ENCODE measurements around the gene PTGER4. TPM values are rescaled to one million over a fixed set of nuclear protein-coding genes. Genes with fewer than 3 reads are reported as not detected.

The PTGER4 gene
- total and polyA plus RNA-seq, 2 of the 8 experiments (the other 6 are each of a cell fraction or from before 2014, with no cell fraction given), result 0.76 to 1.2 TPM

GRCh38 chr5:40672425-40672824, 7.3 kb upstream of the PTGER4 start:
- Histone ChIP-seq H3K23me2 (ENCODE audit: low read depth, low read length) (no peaks in the 10 kb centered on the region), H3K4me1 (replicated peaks in 1 of 4; ENCODE audit: control insufficient read depth in 3 of 4, insufficient read depth in 4 of 4, low read length in 3 of 4) (peaks cover 0 to 7% (median 2%) of the 10 kb centered on the region in 4 experiments; a peak in 4 of 7 replicates), H3K36me3 (ENCODE audit: control insufficient read depth in 2 of 4, insufficient read depth in 4 of 4, low read length in 3 of 4) (no peaks in the 10 kb centered on the region), H4K91ac (replicated peaks; ENCODE audit: insufficient read length, low read length) (no peak overlapping the region), H4K8ac (ENCODE audit: extremely low read depth, insufficient read depth, low read length) (no peak overlapping the region), H4K5ac (ENCODE audit: insufficient read length, low read depth, low read length) (no peak overlapping the region), H3K4ac (replicated peaks; ENCODE audit: insufficient read length, low read depth, low read length) (no peak overlapping the region), H2BK5ac (ENCODE audit: low read depth, low read length) (no peak overlapping the region), H3K23ac (ENCODE audit: insufficient read length) (no peak overlapping the region), H3K9ac (replicated peaks in 1 of 4; ENCODE audit: extremely low read depth in 1 of 4, low read depth in 3 of 4, low read length in 3 of 4) (no peak overlapping the region), H3K27ac (ENCODE audit: low read depth, low read length) (no peak overlapping the region), H3K18ac (ENCODE audit: extremely low read depth, low read length) (no peak overlapping the region), H3K27me3 (replicated peaks in 1 of 4; ENCODE audit: control insufficient read depth in 3 of 4, extremely low read depth in 1 of 4, insufficient read depth in 3 of 4, low read length in 3 of 4) (peaks cover 0 to 1% (median 0%) of the 10 kb centered on the region in 4 experiments; a peak in 1 of 7 replicates), H3K4me2 (ENCODE audit: insufficient read depth in 1 of 2, low read depth in 2 of 2, low read length in 2 of 2) (no peak overlapping the region), H3K79me1 (ENCODE audit: low read depth, low read length) (no peaks in the 10 kb centered on the region), H2BK120ac (replicated peaks; ENCODE audit: low read depth, low read length) (no peak overlapping the region), H2BK12ac (ENCODE audit: low read depth, low read length) (no peak overlapping the region), H2BK15ac (ENCODE audit: low read length) (no peak overlapping the region), H2AK5ac (ENCODE audit: low read depth, low read length) (no peak overlapping the region), H2AFZ (ENCODE audit: low read length) (no peak overlapping the region), H3K14ac (ENCODE audit: insufficient read length) (no peak overlapping the region), H3K4me3 (ENCODE audit: extremely low read depth in 1 of 4, insufficient read depth in 2 of 4, low read depth in 3 of 4, low read length in 4 of 4) (no peak overlapping the region), H2BK20ac (ENCODE audit: low read length) (no peak overlapping the region), H3K79me2 (ENCODE audit: control insufficient read depth in 1 of 2, insufficient read depth in 2 of 2, low read length in 2 of 2) (no peaks in the 10 kb centered on the region), H4K20me1 (replicated peaks in 1 of 2; ENCODE audit: control insufficient read depth in 1 of 2, insufficient read depth in 2 of 2, low read length in 2 of 2) (no peaks in the 10 kb centered on the region), H3K56ac (replicated peaks; ENCODE audit: insufficient read length, low read depth, low read length) (no peak overlapping the region), H3K9me3 (ENCODE audit: insufficient read depth in 2 of 2, low read depth in 1 of 2, low read length in 1 of 2) (no peaks in the 10 kb centered on the region)
- no peak for TF ChIP-seq YY1 (IDR thresholded peaks at IDR 0.05; ENCODE audit: low read depth, low read length)
- TF ChIP-seq CREB1 (IDR thresholded peaks at IDR 0.05), result no peak
- TF ChIP-seq SRF (IDR thresholded peaks at IDR 0.05; ENCODE audit: low read depth, low read length), result no peak
- TF ChIP-seq RXRA (IDR thresholded peaks at IDR 0.05; ENCODE audit: insufficient read depth, low read depth, low read length), result no peak
- no peak for TF ChIP-seq TAF7 (optimal IDR thresholded peaks at IDR 0.05; ENCODE audit: borderline replicate concordance, low read depth, low read length)
- no peak for TF ChIP-seq POLR2AphosphoS5 (IDR thresholded peaks at IDR 0.05; ENCODE audit: low read depth, low read length)
- no peak for TF ChIP-seq SIN3A (conservative IDR thresholded peaks at IDR 0.05 in 1 of 2, IDR thresholded peaks at IDR 0.05 in 1 of 2; ENCODE audit: low read depth in 1 of 2, low read length in 2 of 2)
- TF ChIP-seq MAX (IDR thresholded peaks at IDR 0.05), result no peak
- no peak for TF ChIP-seq CTCF (IDR thresholded peaks at IDR 0.05; ENCODE audit: control extremely low read depth in 1 of 3, insufficient read depth in 1 of 3, low read depth in 1 of 3, low read length in 3 of 3)
- no peak for TF ChIP-seq ZNF274 (IDR thresholded peaks at IDR 0.05; ENCODE audit: borderline replicate concordance, extremely low read depth, low read length)
- TF ChIP-seq SIRT6 (IDR thresholded peaks at IDR 0.05; ENCODE audit: low read length), result no peak
- no peak for TF ChIP-seq SP2 (IDR thresholded peaks at IDR 0.05; ENCODE audit: low read length)
- 87% methylated on average over 4 of the region's 4 CpGs; no CpG with 5 or more reads in 1 of the 2 experiments for WGBS, 2 experiments (ENCODE audit: extremely low coverage in 1 of 2, insufficient coverage in 1 of 2, insufficient read length in 1 of 2, insufficient replicate concordance in 2 of 2, low coverage in 1 of 2, low lambda C conversion rate in 2 of 2, missing lambda C conversion rate in 1 of 2)
- ChIA-PET CTCF (ENCODE audit: partially characterized antibody) (interaction anchor here (0.6 kb wide), 1 partner anchor 351 kb away, joined by 3 read pairs; no protein-coding TSS in a partner anchor), POLR2A (ENCODE audit: partially characterized antibody) (no interaction called here)
- DNase-seq (ENCODE audit: low read depth in 1 of 2, low spot score in 2 of 2) (no peak), FAIRE-seq (no peak)
